Stimulated activated CD4-positive, alpha-beta T cell treated with anti-CD3 and anti-CD28 coated beads, Interleukin-2, amount 100 ng/mL, for 48 hours (primary cell): ENCODE data around the gene TGM2.
"Not testable (repeated sequence)": the region's sequence is repeated elsewhere in the genome, so short reads cannot be mapped to it uniquely, and the experiment has no call there.

ENCODE experiments used
- DNase-seq, 2 donors: peaks; one replicate each; pipeline ENCODE4 v3.0.0-alpha.2; 2020

TGM2 gene

DNA sequence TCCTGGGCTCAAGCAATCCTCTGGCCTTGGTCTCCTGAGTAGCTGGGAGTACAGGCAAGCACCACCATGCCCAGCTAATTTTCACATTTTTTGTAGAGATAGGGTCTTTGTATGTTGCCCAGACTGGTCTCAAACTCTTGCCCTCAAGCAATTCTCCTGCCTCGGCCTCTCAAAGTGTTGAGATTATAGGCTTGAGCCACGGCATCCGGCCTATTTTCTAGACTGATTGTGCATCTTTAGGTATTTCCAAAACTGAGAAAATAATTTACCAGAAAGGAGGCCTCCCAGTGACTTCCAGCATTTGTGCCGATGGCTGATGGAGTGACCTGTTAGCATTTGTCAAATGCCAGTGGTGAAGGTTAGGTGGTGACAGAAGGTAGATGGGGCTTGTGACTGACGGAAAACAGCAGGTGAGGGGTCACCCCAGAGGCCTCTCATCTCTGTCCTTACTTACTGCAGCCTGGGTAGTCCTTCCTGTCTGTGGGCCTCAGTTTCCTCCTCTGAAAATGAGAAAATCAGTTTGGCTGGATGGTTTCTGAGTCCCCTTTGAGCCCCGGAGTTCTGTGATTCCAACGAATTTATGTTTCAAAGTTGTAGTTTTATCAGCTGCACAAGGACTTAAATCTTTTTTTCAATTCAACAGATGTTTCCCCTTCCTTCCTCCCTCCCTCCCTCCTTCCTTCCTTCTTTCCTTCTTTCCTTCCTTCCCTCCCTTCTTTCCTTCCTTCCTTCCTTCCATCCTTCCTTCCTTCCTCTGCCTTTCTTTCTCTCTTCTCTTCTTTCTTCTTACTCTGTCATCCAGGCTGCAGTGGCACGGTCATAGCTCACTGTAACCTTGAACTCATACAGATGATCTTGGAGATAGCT, 53.5 kb downstream of the TGM2 start:
- no peak for DNase-seq

GRCh38 chr20:38110525-38111178, 54.4 kb downstream of the TGM2 start:
- no peak for DNase-seq

- DNase-seq = no peak
Measured at GRCh38 chr20:38109591-38110524, 55.2 kb downstream of the TGM2 start.

DNA sequence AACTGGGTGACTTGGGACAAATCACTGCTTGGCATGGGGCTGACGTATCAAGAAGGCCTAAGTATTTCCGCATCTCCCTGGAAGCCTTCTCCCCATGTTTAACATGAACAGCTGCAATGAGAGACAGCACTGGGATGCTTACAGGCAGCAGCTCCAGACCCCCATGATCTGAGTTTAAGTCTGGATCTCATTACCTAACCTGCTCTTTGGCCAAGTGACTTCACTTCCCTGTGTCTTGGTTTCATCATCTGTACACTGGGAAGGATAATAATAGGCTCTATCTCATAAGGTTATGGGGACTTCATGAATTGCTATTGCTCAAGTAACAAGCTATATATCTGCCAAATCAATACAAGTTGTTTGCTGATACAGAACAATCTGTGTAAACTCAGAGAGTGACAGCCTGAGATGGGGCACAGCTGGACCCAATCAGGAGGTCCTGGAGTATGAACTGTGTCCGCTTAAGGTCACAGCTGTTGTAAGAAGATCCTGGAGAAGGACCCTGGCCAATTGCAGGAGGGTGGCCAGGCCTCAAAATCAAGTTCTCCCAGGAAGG, 56.0 kb downstream of the TGM2 start:
- DNase-seq = no peak

DNA sequence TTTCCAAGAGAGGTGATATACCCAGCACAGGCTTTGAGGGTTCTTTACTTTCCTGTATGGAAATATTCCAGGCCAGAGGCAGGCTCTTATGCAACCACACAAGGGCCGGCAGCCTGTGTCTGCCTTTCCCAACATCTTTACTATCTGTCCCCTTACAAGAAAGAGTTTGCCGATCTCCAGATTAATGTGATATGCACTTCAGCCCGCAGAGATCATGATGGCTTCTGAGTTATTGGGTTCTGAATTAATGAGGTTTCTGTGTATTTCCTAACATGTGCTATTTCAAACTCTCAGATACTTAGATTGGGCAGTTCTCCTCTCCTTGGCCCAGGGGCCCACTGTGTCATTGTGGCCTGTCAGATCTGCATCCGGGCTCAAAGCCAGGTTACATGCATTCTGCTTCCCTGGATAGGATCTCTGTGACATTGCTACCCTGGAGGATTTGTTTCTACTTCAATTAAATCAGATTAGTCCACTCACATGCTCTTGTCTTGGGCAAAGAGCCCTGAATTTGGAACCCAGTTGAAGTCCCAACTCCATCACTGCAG, 56.6 kb downstream of the TGM2 start:
- no peak for DNase-seq

GRCh38 chr20:38107916-38108315, 57.2 kb downstream of the TGM2 start:
- DNase-seq = not testable (repeated sequence)

- not testable (repeated sequence) for DNase-seq
Measured at GRCh38 chr20:38107386-38107785, 57.7 kb downstream of the TGM2 start.

- DNase-seq = no peak
Measured at GRCh38 chr20:38106461-38106860, 58.6 kb downstream of the TGM2 start.

GRCh38 chr20:38104285-38104684, 60.8 kb downstream of the TGM2 start:
- DNase-seq = no peak

GRCh38 chr20:38102206-38102605, 62.9 kb downstream of the TGM2 start:
- DNase-seq = not testable (repeated sequence)

DNA sequence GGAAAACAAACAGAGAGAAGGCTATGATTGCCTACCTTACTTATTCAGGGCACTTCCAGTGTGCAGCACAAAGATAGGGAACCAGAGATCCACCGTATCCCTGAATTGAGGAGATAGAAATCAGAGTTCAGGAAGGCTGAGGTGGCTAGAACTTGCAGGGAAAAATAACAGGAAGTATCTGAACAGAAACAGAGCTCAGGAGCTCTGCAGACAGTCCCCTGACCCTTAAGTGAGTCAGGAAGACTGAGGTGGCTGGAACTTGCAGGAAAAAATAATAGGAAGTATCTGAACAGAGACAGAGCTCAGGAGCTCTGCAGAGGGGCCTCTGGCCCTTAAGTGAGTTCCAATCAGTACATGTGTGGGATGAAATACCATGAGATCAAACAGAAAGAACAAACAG, 66.1 kb downstream of the TGM2 start:
- DNase-seq = no peak

GRCh38 chr20:38095017-38095686, 69.9 kb downstream of the TGM2 start:
- DNase-seq = no peak

GRCh38 chr20:38094373-38094891, 70.6 kb downstream of the TGM2 start:
- no peak for DNase-seq

GRCh38 chr20:38093641-38094077, 71.4 kb downstream of the TGM2 start:
- no peak for DNase-seq

DNA sequence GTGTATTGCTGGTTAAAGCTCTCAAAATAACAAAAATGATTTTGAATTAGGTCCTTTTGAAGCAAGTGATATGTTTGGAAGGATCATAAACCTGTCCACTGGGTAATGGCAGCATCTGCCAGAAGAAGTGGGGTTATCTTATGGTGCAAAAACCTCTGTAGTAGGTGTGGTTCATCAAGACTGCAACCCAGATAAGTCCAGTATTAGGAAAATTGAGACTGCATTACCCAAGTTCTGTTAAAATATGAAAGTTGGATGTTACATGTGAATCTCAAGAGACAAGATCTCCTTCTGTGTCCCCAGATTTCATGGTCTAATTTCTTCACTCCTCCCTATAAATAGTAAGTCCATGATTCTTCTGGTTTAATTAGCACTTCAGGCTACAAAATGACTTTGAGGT, 72.2 kb downstream of the TGM2 start:
- DNase-seq = no peak

DNA sequence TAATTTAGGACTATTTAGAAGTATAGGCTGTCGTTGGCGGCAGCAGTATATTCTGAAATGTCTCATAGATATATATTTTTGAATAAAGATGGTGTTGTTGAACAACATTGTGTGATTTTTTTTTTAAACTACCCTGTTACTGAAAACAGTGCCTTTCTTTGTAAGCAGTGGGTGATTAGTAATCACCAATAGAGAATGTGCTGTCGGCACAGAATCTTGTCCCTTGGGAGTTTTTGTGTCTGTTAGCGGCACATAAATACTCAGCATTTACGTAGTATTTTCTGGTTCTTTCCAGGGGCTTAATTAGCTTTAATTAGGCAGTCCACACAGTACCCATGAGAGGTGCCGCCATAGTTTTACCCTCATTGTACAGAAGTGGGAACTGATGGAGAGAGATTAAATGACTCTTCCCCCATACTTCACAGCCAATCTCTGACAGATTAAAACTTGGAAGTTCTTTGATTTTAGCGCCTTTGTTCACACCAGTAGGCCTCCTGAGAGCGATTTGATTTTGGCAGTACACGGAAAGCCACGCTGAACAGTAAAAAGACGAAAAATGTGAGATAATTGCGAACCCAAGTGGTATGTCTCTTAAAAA, 72.7 kb downstream of the TGM2 start:
- DNase-seq = no peak

DNA sequence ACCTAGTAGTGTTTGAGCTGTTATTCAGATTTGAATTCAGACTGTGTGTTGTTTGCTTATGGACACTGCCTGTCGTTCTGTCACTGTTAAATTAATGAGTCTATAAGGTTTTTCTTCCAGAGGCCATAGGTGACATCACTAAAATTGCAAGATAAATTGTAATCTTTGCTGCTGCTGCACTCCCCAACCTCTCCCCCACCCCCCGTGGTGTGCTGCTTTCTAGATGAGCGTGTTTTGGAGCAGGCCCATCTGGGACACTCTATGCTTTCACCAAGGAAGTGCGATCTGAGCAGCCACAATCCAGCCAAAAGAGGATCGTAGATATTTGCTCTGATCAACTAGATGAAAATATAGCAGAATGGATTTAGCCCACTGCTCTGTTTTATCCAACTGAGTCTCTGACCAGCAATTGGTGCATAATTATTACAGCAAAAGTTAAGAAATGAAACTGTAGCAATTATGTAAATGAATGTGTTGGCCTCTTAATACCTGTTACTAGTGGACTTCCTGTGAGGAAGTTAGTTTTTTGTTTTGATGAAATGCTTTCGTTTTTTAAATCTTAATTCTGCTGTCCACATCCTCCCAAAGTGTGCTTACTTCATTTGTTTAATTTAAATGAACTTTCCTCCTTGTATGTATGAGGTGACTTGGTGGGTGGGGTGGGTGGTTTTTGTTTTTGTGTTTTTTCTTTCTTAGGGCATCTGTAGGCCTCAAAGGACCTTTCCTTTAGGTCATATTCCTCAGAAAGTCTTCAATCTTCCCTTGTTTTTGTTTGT, 73.4 kb downstream of the TGM2 start:
- no peak for DNase-seq

DNA sequence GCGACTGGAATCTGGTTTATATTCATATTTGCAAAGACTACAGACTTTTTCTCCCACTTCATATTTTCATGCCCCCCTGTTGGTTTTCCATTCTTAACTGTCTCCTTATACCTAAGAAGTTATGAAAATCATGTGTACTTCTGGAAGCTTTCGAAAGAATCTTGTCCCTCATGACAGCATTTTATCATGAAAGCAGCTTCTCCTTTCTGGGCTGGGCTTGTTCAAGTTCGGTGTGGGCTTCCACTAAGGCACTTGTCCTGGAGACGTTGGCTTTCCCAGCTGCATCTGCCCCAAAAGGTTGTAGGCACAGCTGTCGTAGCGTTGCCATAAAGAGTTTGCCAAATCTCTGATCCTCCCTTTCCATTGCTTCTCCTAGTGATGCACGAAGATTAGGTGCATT, 75.0 kb downstream of the TGM2 start:
- DNase-seq = no peak

DNA sequence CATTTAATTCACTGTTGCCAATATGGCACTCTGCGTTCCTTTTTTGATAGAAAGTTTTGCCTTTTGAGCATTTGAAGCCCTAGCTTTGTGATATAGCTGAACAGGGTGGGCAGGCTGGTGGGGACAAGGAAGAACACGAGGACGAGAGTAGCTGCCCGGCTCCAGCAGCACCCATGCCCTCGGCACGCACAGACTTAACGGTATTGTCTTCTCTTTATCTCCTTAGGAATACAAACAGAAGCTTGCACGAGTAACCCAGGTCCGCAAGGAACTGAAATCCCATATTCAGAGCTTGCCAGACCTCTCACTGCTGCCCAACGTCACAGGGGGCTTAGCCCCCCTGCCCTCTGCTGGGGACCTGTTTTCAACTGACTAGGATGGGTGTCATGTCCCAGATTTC, 75.6 kb downstream of the TGM2 start:
- no peak for DNase-seq

- DNase-seq = no peak
Measured at GRCh38 chr20:38085026-38085425, 80.0 kb downstream of the TGM2 start.
